ENCODE results near the gene PARVG. TPM values are rescaled to one million over a fixed set of nuclear protein-coding genes. Genes with fewer than 3 reads are reported as not detected.
A peak's percentile ranks its signal among the peaks of the same experiment; 100 is the strongest.

PARVG gene
- total RNA-seq, 1 experiment from 2014 or later = 1.3 TPM

- Histone ChIP-seq H3K4me1 (ENCODE audit: insufficient read depth, low read length) (no peaks in the 10 kb centered on the region), H4K20me1 (ENCODE audit: control insufficient read depth, insufficient read depth, insufficient read length) (peaks cover 5% of the 10 kb centered on the region), H3K23me2 (ENCODE audit: insufficient read length, low read depth, low read length, poor library complexity, severe bottlenecking) (no peaks in the 10 kb centered on the region), H3T11ph (ENCODE audit: low read length) (no peak overlapping the region), H3K4me2 (ENCODE audit: insufficient read depth, insufficient read length, low read length) (no peak overlapping the region), H2BK12ac (ENCODE audit: insufficient read length, low read depth, low read length) (no peak overlapping the region), H3K79me2 (ENCODE audit: insufficient read depth, low read length) (no peaks in the 10 kb centered on the region), H2BK5ac (ENCODE audit: insufficient read length, low read length) (no peak overlapping the region), H2AFZ (ENCODE audit: low read length) (no peak overlapping the region), H3K9me3 (ENCODE audit: control insufficient read depth, low read depth, low read length) (no peaks in the 10 kb centered on the region), H2BK15ac (ENCODE audit: low read depth, low read length) (no peak overlapping the region), H4K5ac (ENCODE audit: insufficient read length, low read depth, low read length) (no peak overlapping the region), H3K27me3 (ENCODE audit: insufficient read depth, low read length) (no peaks in the 10 kb centered on the region), H4K8ac (replicated peaks; ENCODE audit: insufficient read length, low read depth, low read length) (no peak overlapping the region), H3K27ac (ENCODE audit: insufficient read length, low read depth, low read length) (no peak overlapping the region), H3K79me1 (ENCODE audit: insufficient read depth, low read depth, low read length, poor library complexity, severe bottlenecking) (no peaks in the 10 kb centered on the region), H2BK20ac (ENCODE audit: low read depth, low read length, poor library complexity, severe bottlenecking) (no peak overlapping the region), H3K9ac (ENCODE audit: extremely low read depth, insufficient read length, low read length) (no peak overlapping the region), H3K14ac (ENCODE audit: insufficient read depth, low read length) (no peak overlapping the region), H3K56ac (ENCODE audit: insufficient read length, low read depth, low read length) (no peak overlapping the region), H3K23ac (ENCODE audit: insufficient read length, low read depth, low read length) (no peak overlapping the region), H4K91ac (ENCODE audit: insufficient read length, low read depth, low read length) (no peak overlapping the region), H2BK120ac (ENCODE audit: low read depth, low read length, poor library complexity, severe bottlenecking) (no peak overlapping the region), H3K4ac (ENCODE audit: low read depth, low read length) (no peak overlapping the region), H3K18ac (ENCODE audit: insufficient read length, low read depth, low read length) (no peak overlapping the region), H2AK5ac (ENCODE audit: insufficient read length, low read length) (no peak overlapping the region)
- WGBS (ENCODE audit: extremely low coverage, insufficient read length, low lambda C conversion rate) = no CpG with 5 or more reads among the region's 5 CpGs
- TF ChIP-seq CTCF (conservative IDR thresholded peaks at IDR 0.05) = no peak
- H3K27ac Mint-ChIP-seq = peak overlapping the region in 1 of 3 experiments; percentile 69; a peak in 1 of 7 replicates
- no peak for DNase-seq
- no peaks in the 10 kb centered on the region for H3K9me3 Mint-ChIP-seq
- H3K4me1 Mint-ChIP-seq = peaks cover 9 to 28% of the 10 kb centered on the region in 2 experiments
- H3K27me3 Mint-ChIP-seq (ENCODE audit: low read depth) = peaks cover 10% of the 10 kb centered on the region
- no peak overlapping the region for H3K4me3 Mint-ChIP-seq
- no peaks in the 10 kb centered on the region; a peak in 1 of 7 replicates for H3K36me3 Mint-ChIP-seq (ENCODE audit: insufficient read depth in 1 of 3, low read depth in 3 of 3)
These were observed 14.6 kb downstream of the PARVG start for GRCh38 chr22:44195189-44195871.

Data from H9 (cell line).